HG03575 (cell line): Measurements from ENCODE around the gene PAGE3.

Source experiments
- ATAC-seq: cut with Tn5 transposase; IDR thresholded peaks from one replicate; pipeline ENCODE4 v1.9.1; 2021; ENCODE audit not compliant: unreplicated experiment, insufficient number of reproducible peaks, low FRiP score; ENCODE audit errors: extremely low read depth

PAGE3 gene

GRCh38 chrX:55264816-55265215, at the start of gene PAGE3:
TSS of gene PAGE3 (minus strand) at chrX:55264916. CDS start at chrX:55263903, 1,013 bp downstream.
- ATAC-seq: no peak

- ATAC-seq: no peak
Measured at GRCh38 chrX:55312655-55313054, 47.9 kb upstream of the PAGE3 start.

- ATAC-seq: no peak
Measured at GRCh38 chrX:55290963-55291362, 26.2 kb upstream of the PAGE3 start.

GRCh38 chrX:55279832-55280231, 15.1 kb upstream of the PAGE3 start:
- no peak for ATAC-seq

- ATAC-seq: no peak
Measured at GRCh38 chrX:55260806-55261205, 3.9 kb downstream of the PAGE3 start.

GRCh38 chrX:55253528-55253927, 11.2 kb downstream of the PAGE3 start:
- ATAC-seq: no peak

- ATAC-seq: no peak
Measured at GRCh38 chrX:55240788-55241340, 23.9 kb downstream of the PAGE3 start.

GRCh38 chrX:55220119-55220794, 44.5 kb downstream of the PAGE3 start, which contains the start of gene PAGE5:
TSS of gene PAGE5 (plus strand) at chrX:55220346. CDS start at chrX:55221383, 1,037 bp downstream.
- ATAC-seq: no peak

- ATAC-seq: no peak
Measured at GRCh38 chrX:55213381-55213780, 51.3 kb downstream of the PAGE3 start.

- no peak for ATAC-seq
Measured at GRCh38 chrX:55210931-55211677, 53.6 kb downstream of the PAGE3 start.
